HG02678 (cell line): Measurements from ENCODE around the gene MED22.
"Not testable (repeated sequence)": the region's sequence is repeated elsewhere in the genome, so short reads cannot be mapped to it uniquely, and the experiment has no call there.

Source experiments
- ATAC-seq: cut with Tn5 transposase; IDR thresholded peaks from one replicate; pipeline ENCODE4 v1.9.1; 2021; ENCODE audit warnings: mild to moderate bottlenecking, moderate library complexity; ENCODE audit not compliant: unreplicated experiment

Gene MED22

GRCh38 chr9:133339641-133340040 lies 8.3 kb downstream of the MED22 start:
- no peak for ATAC-seq

- ATAC-seq: peak; percentile 90
Measured at GRCh38 chr9:133335924-133336811, 11.8 kb downstream of the MED22 start, which contains the start of gene SURF6. SURF6 (minus strand) TSS chr9:133336188; CDS start chr9:133336132, 56 bp downstream.

- not testable (repeated sequence) for ATAC-seq
Measured at GRCh38 chr9:133334888-133335287, 13.0 kb downstream of the MED22 start.

- ATAC-seq: no peak
Measured at GRCh38 chr9:133334161-133334560, 13.8 kb downstream of the MED22 start.

GRCh38 chr9:133333566-133333965 lies 14.4 kb downstream of the MED22 start:
- no peak for ATAC-seq

GRCh38 chr9:133333011-133333410 lies 14.9 kb downstream of the MED22 start:
- ATAC-seq: no peak

GRCh38 chr9:133332381-133332730 lies 15.6 kb downstream of the MED22 start:
- no peak for ATAC-seq

GRCh38 chr9:133331641-133332380 lies 16.1 kb downstream of the MED22 start:
- ATAC-seq: no peak

GRCh38 chr9:133331221-133331620 lies 16.7 kb downstream of the MED22 start:
- no peak for ATAC-seq

- ATAC-seq: not testable (repeated sequence)
Measured at GRCh38 chr9:133329306-133330156, 18.4 kb downstream of the MED22 start.

GRCh38 chr9:133327834-133328484 lies 20.0 kb downstream of the MED22 start:
- no peak for ATAC-seq

GRCh38 chr9:133327021-133327420 lies 20.9 kb downstream of the MED22 start:
- ATAC-seq: not testable (repeated sequence)

- ATAC-seq: no peak
Measured at GRCh38 chr9:133323991-133324703, 23.8 kb downstream of the MED22 start.

- ATAC-seq: no peak
Measured at GRCh38 chr9:133323211-133323610, 24.7 kb downstream of the MED22 start.

GRCh38 chr9:133322701-133323100 lies 25.2 kb downstream of the MED22 start:
- ATAC-seq: no peak

GRCh38 chr9:133321411-133321935 lies 26.5 kb downstream of the MED22 start:
- ATAC-seq: no peak

- ATAC-seq: no peak
Measured at GRCh38 chr9:133320421-133320881, 27.5 kb downstream of the MED22 start.

- ATAC-seq: not testable (repeated sequence)
Measured at GRCh38 chr9:133317551-133317950, 30.4 kb downstream of the MED22 start.

GRCh38 chr9:133315997-133316396 lies 31.9 kb downstream of the MED22 start:
- ATAC-seq: no peak
